HCT116 (cell line): ENCODE data around the gene LSAMP. TPM values are rescaled to one million over a fixed set of nuclear protein-coding genes. Genes with fewer than 3 reads are reported as not detected.

ENCODE experiments used
- ATAC-seq: fragments of 200-7000 bp; cut with Tn5 transposase; 2 replicates; pipeline ENCODE4 v1.9.1; 2020; ENCODE audit warnings: mild to moderate bottlenecking, moderate library complexity
- BruUV-seq: library from RNA; stranded (reverse); fragments of 400-500 nt; replicated peaks from 2 replicates; lab custom pipeline; 2021; lab: Mats Ljungman, UMichigan
- CTCF ChIA-PET: fragments of 300-600 bp; sonication (Branson Sonifier 250); formaldehyde crosslinking; loops from one replicate; lab custom pipeline; 2021; ENCODE audit warnings: antibody characterized with exemption; lab: Charles Lee
- POLR2A ChIA-PET: fragments of 300-600, 350-600 bp; sonication (Branson Sonifier 250); formaldehyde crosslinking; loops from one replicate; lab custom pipeline; 2021; ENCODE audit warnings: antibody characterized with exemption; lab: Charles Lee
- RAD21 ChIA-PET, 2 experiments: fragments of 300-600 bp; sonication (Branson Sonifier 250); formaldehyde crosslinking; loops; one replicate each; lab custom pipeline; 2023; ENCODE audit warnings: low total read pairs in 2 of 2; ENCODE audit not compliant: uncharacterized antibody in 2 of 2, unreplicated experiment in 2 of 2, low non-redundant PET in 1 of 2; lab: Charles Lee
- DNase-seq: peaks from one replicate; pipeline ENCODE4 v3.0.0-alpha.2; 2010; ENCODE audit warnings: low read depth, low spot score
- H2AFZ ChIP-seq: fragments of 200-600 bp; shearing (Covaris generic), sonication (generic); 2 replicates; pipeline ENCODE4 v1.6.1; 2017; ENCODE audit warnings: low read depth, mixed run types, mixed read lengths, antibody characterized with exemption, low read length; ENCODE audit not compliant: poor library complexity, severe bottlenecking
- H3K27ac ChIP-seq: 2 replicates; pipeline ENCODE4 v1.5.1; 2012; ENCODE audit warnings: low read depth, low read length
- H3K27me3 ChIP-seq: fragments of 200-600 bp; sonication (generic); 2 replicates; pipeline ENCODE4 v1.6.1; 2016; ENCODE audit warnings: mixed run types, low read length, mixed read lengths; ENCODE audit not compliant: insufficient read depth
- H3K36me3 ChIP-seq, 2 experiments: fragments of 200-500 bp in 1 of 2; fragments of 200-600 bp in 1 of 2; sonication (Bioruptor generic) in 1 of 2; sonication (generic) in 1 of 2; 2 replicates each; pipeline versions ENCODE4 v1.5.1 to v1.6.1; 2014 to 2016; ENCODE audit warnings: low read length in 2 of 2, inconsistent platforms in 1 of 2, mixed read lengths in 1 of 2, mixed run types in 1 of 2; ENCODE audit not compliant: insufficient read depth in 2 of 2, control insufficient read depth in 1 of 2
- H3K4me1 ChIP-seq, 2 experiments: fragments of 200-600 bp in 1 of 2; sonication (generic) in 1 of 2; 2 replicates each; pipeline versions ENCODE4 v1.5.1 to v1.6.1; 2012 to 2017; ENCODE audit warnings: low read length in 2 of 2, inconsistent platforms in 1 of 2, mild to moderate bottlenecking in 1 of 2, mixed read lengths in 1 of 2, mixed run types in 1 of 2, moderate library complexity in 1 of 2; ENCODE audit not compliant: insufficient read depth in 2 of 2, control insufficient read depth in 1 of 2
- H3K4me2 ChIP-seq: fragments of 200-600 bp; sonication (generic); 2 replicates; pipeline ENCODE4 v1.6.1; 2017; ENCODE audit warnings: mixed run types, low read length, mixed read lengths
- H3K4me3 ChIP-seq, 2 experiments: fragments of 200-600 bp in 1 of 2; sonication (generic) in 1 of 2; replicated peaks in 1 of 2; 2 replicates each; pipeline ENCODE4 v1.5.1; 2011 to 2016; ENCODE audit warnings: low read length in 2 of 2, control low read depth in 1 of 2, low read depth in 1 of 2, mild to moderate bottlenecking in 1 of 2, mixed read lengths in 1 of 2, mixed run types in 1 of 2
- H3K79me2 ChIP-seq: fragments of 200-600 bp; sonication (generic); 2 replicates; pipeline ENCODE4 v1.6.1; 2017; ENCODE audit warnings: mild to moderate bottlenecking, mixed run types, low read length, moderate library complexity, mixed read lengths; ENCODE audit not compliant: insufficient read depth
- H3K9ac ChIP-seq: fragments of 200-600 bp; sonication (generic); 2 replicates; pipeline ENCODE4 v1.6.1; 2016; ENCODE audit warnings: low read length, mixed read lengths
- H3K9me2 ChIP-seq: fragments of 200-600 bp; sonication (generic), shearing (Covaris generic); 2 replicates; pipeline ENCODE4 v1.6.1; 2017; ENCODE audit warnings: mixed run types, mild to moderate bottlenecking, moderate library complexity; ENCODE audit not compliant: insufficient read depth
- H3K9me3 ChIP-seq, 2 experiments: fragments of 200-500 bp in 1 of 2; fragments of 200-600 bp in 1 of 2; sonication (Bioruptor generic) in 1 of 2; sonication (generic) in 1 of 2; 2 replicates each; pipeline ENCODE4 v1.6.1; 2014 to 2017; ENCODE audit warnings: low read length in 2 of 2, mixed read lengths in 2 of 2, inconsistent platforms in 1 of 2, low read depth in 1 of 2, mild to moderate bottlenecking in 1 of 2, mixed run types in 1 of 2, moderate library complexity in 1 of 2; ENCODE audit not compliant: control insufficient read depth in 1 of 2, insufficient read depth in 1 of 2
- H4K20me1 ChIP-seq: fragments of 200-600 bp; sonication (generic), shearing (Covaris generic); 2 replicates; pipeline ENCODE4 v1.6.1; 2017; ENCODE audit warnings: mixed run types, mild to moderate bottlenecking, moderate library complexity; ENCODE audit not compliant: insufficient read depth
- CBX3 ChIP-seq: IDR thresholded peaks from 2 replicates; pipeline ENCODE4 v1.6.1; 2012; ENCODE audit warnings: low read depth
- CEBPB ChIP-seq: IDR thresholded peaks from 2 replicates; pipeline ENCODE4 v1.6.1; 2012; ENCODE audit warnings: low read depth
- EGR1 ChIP-seq: IDR thresholded peaks from 2 replicates; pipeline ENCODE4 v1.6.1; 2012; ENCODE audit warnings: low read depth
- ELF1 ChIP-seq: IDR thresholded peaks from 2 replicates; pipeline ENCODE4 v1.6.1; 2012; ENCODE audit warnings: low read depth, borderline replicate concordance
- EZH2 ChIP-seq: fragments of 200-600 bp; sonication (generic); IDR thresholded peaks from 2 replicates; pipeline ENCODE4 v1.6.1; 2017; ENCODE audit warnings: antibody characterized with exemption, mixed run types
- FOSL1 ChIP-seq: IDR thresholded peaks from 2 replicates; pipeline ENCODE4 v1.6.1; 2012; ENCODE audit warnings: low read depth
- POLR2A ChIP-seq: IDR thresholded peaks from 2 replicates; pipeline ENCODE4 v1.7.0; 2011; ENCODE audit warnings: borderline replicate concordance; ENCODE audit not compliant: insufficient read depth, insufficient read length; ENCODE audit errors: extremely low read depth
- POLR2AphosphoS5 ChIP-seq: IDR thresholded peaks from 2 replicates; pipeline ENCODE4 v1.6.1; 2011; ENCODE audit warnings: mild to moderate bottlenecking, low read depth, low read length, moderate library complexity
- RAD21 ChIP-seq: IDR thresholded peaks from 2 replicates; pipeline ENCODE4 v1.6.1; 2012; ENCODE audit warnings: low read depth, mild to moderate bottlenecking
- SP1 ChIP-seq: IDR thresholded peaks from 2 replicates; pipeline ENCODE4 v1.6.1; 2012; ENCODE audit warnings: low read depth
- SRF ChIP-seq: IDR thresholded peaks from 2 replicates; pipeline ENCODE4 v1.6.1; 2012; ENCODE audit warnings: low read depth
- YY1 ChIP-seq: IDR thresholded peaks from 2 replicates; pipeline ENCODE4 v1.6.1; 2011; ENCODE audit warnings: low read length, low read depth, moderate library complexity, mild to moderate bottlenecking; ENCODE audit not compliant: insufficient replicate concordance; ENCODE audit errors: extremely low read depth
- ZNF274 ChIP-seq: fragments of 200-500 bp; sonication (Bioruptor generic); IDR thresholded peaks from 2 replicates; pipeline ENCODE4 v1.6.1; 2014; ENCODE audit warnings: mild to moderate bottlenecking, low read depth, low read length, inconsistent platforms
- intact Hi-C: fragments of 100-400 bp; cut with micrococcal nuclease; formaldehyde crosslinking; loops from 2 replicates; pipeline ENCODE4 v1.10.0; 2022
- total RNA-seq: library from RNA; stranded (reverse); gene quantifications from one replicate; pipeline ENCODE4 v1.2.1, GENCODE V29; 2021; ENCODE audit not compliant: unreplicated experiment
- TF ChIP-seq, protein P1 (sequence below): IDR thresholded peaks from 2 replicates; pipeline ENCODE4 v1.6.1; 2012
- TF ChIP-seq, protein P2 (sequence below): IDR thresholded peaks from 2 replicates; pipeline ENCODE4 v1.6.1; 2011; ENCODE audit warnings: mild to moderate bottlenecking, low read length, moderate library complexity; ENCODE audit not compliant: insufficient replicate concordance; ENCODE audit errors: extremely low read depth
- TF ChIP-seq, protein P3 (sequence below): IDR thresholded peaks from 2 replicates; pipeline ENCODE4 v1.6.1; 2012; ENCODE audit warnings: low read depth
- TF ChIP-seq, protein P4 (sequence below): IDR thresholded peaks from 2 replicates; pipeline ENCODE4 v1.6.1; 2012
- TF ChIP-seq, protein P5 (sequence below), 3 experiments: fragments of 200-600 bp in 1 of 3; sonication (generic) in 1 of 3; IDR thresholded peaks in 2 of 3; conservative IDR thresholded peaks in 1 of 3; 2 replicates each; pipeline ENCODE4 v1.5.1; 2012 to 2017; ENCODE audit warnings: low read depth in 2 of 3, low read length in 2 of 3, antibody characterized with exemption in 1 of 3, borderline replicate concordance in 1 of 3, control low read depth in 1 of 3, mild to moderate bottlenecking in 1 of 3, mixed read lengths in 1 of 3, mixed run types in 1 of 3, moderate library complexity in 1 of 3; ENCODE audit not compliant: insufficient read depth in 1 of 3

LSAMP gene
- total RNA-seq, 1 experiment from 2014 or later, result 0.25 TPM

DNA sequence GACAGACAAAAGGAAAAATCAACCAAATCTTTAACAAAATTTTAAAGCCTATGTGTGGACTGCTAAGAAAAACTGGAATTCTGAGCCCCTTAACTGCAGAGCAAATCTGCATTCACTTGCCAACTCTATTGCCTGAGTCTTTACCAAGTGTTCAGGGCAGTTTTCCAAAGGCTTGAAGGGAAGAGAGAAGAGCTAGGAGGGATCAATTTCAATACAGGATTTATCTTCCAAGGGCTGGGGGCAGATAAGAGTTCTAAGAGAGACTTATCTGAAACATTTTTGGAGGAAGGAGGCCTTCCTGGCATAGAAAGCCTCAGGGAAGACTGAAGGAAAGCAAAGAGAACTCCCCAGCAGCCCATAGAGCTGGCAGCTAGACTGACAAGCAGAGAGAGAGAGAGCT lies 31.4 kb upstream of the LSAMP start (continued):
- TF ChIP-seq, protein P1, sequence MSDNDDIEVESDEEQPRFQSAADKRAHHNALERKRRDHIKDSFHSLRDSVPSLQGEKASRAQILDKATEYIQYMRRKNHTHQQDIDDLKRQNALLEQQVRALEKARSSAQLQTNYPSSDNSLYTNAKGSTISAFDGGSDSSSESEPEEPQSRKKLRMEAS, result no peak
- TF ChIP-seq CEBPB, result no peak
- TF ChIP-seq FOSL1, result no peak
- TF ChIP-seq, protein P2, sequence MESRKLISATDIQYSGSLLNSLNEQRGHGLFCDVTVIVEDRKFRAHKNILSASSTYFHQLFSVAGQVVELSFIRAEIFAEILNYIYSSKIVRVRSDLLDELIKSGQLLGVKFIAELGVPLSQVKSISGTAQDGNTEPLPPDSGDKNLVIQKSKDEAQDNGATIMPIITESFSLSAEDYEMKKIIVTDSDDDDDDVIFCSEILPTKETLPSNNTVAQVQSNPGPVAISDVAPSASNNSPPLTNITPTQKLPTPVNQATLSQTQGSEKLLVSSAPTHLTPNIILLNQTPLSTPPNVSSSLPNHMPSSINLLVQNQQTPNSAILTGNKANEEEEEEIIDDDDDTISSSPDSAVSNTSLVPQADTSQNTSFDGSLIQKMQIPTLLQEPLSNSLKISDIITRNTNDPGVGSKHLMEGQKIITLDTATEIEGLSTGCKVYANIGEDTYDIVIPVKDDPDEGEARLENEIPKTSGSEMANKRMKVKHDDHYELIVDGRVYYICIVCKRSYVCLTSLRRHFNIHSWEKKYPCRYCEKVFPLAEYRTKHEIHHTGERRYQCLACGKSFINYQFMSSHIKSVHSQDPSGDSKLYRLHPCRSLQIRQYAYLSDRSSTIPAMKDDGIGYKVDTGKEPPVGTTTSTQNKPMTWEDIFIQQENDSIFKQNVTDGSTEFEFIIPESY, result no peak
- TF ChIP-seq ELF1, result no peak
- TF ChIP-seq POLR2AphosphoS5, result no peak
- no peak for TF ChIP-seq ZNF274
- no peak for TF ChIP-seq POLR2A
- no peak for TF ChIP-seq EZH2

DNA sequence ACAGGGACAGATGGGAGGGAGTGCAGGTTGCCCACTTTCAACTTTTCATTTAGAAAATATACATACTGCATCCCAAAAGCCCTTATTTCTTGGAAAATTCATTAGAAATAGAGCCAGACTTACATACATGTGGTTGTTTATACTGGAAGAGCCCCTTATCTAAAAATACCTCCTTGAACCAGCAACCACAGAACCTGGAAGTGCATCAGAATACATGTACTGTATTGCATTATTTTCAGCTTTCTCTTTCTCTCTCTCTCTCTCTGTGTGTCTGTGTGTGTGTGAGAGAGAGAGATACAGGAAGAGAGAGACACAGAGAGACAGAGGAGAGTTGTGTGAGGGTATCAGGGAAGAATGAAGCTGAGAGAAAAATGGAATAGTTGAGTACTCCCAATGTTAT lies 29.5 kb upstream of the LSAMP start:
- BruUV-seq, result no TSS peak
- no peak for ATAC-seq
- intact Hi-C loops, result no loop called here

More for the DNA sequence above, 29.5 kb upstream of the LSAMP start:
- Histone ChIP-seq H3K9ac (no peak overlapping the region), H3K4me1 (no peaks in the 10 kb centered on the region), H4K20me1 (no peaks in the 10 kb centered on the region), H3K36me3 (no peaks in the 10 kb centered on the region), H3K4me3 (no peak overlapping the region), H3K4me2 (no peak overlapping the region), H3K79me2 (no peaks in the 10 kb centered on the region), H3K27me3 (no peaks in the 10 kb centered on the region), H2AFZ (no peak overlapping the region), H3K27ac (no peak overlapping the region), H3K9me3 (peaks cover 0 to 3% of the 10 kb centered on the region in 2 experiments; a peak in 1 of 4 replicates), H3K9me2 (no peaks in the 10 kb centered on the region)
- ChIA-PET RAD21 (no interaction called here), POLR2A (no interaction called here), CTCF (no interaction called here)
- no peak for TF ChIP-seq POLR2AphosphoS5
- TF ChIP-seq, protein P3, sequence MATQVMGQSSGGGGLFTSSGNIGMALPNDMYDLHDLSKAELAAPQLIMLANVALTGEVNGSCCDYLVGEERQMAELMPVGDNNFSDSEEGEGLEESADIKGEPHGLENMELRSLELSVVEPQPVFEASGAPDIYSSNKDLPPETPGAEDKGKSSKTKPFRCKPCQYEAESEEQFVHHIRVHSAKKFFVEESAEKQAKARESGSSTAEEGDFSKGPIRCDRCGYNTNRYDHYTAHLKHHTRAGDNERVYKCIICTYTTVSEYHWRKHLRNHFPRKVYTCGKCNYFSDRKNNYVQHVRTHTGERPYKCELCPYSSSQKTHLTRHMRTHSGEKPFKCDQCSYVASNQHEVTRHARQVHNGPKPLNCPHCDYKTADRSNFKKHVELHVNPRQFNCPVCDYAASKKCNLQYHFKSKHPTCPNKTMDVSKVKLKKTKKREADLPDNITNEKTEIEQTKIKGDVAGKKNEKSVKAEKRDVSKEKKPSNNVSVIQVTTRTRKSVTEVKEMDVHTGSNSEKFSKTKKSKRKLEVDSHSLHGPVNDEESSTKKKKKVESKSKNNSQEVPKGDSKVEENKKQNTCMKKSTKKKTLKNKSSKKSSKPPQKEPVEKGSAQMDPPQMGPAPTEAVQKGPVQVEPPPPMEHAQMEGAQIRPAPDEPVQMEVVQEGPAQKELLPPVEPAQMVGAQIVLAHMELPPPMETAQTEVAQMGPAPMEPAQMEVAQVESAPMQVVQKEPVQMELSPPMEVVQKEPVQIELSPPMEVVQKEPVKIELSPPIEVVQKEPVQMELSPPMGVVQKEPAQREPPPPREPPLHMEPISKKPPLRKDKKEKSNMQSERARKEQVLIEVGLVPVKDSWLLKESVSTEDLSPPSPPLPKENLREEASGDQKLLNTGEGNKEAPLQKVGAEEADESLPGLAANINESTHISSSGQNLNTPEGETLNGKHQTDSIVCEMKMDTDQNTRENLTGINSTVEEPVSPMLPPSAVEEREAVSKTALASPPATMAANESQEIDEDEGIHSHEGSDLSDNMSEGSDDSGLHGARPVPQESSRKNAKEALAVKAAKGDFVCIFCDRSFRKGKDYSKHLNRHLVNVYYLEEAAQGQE, result no peak
- TF ChIP-seq YY1, result no peak
- TF ChIP-seq SRF, result no peak
- no peak for TF ChIP-seq ZNF274
- TF ChIP-seq CBX3, result no peak
- TF ChIP-seq, protein P4, sequence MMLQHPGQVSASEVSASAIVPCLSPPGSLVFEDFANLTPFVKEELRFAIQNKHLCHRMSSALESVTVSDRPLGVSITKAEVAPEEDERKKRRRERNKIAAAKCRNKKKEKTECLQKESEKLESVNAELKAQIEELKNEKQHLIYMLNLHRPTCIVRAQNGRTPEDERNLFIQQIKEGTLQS, result no peak
- TF ChIP-seq, protein P5, sequence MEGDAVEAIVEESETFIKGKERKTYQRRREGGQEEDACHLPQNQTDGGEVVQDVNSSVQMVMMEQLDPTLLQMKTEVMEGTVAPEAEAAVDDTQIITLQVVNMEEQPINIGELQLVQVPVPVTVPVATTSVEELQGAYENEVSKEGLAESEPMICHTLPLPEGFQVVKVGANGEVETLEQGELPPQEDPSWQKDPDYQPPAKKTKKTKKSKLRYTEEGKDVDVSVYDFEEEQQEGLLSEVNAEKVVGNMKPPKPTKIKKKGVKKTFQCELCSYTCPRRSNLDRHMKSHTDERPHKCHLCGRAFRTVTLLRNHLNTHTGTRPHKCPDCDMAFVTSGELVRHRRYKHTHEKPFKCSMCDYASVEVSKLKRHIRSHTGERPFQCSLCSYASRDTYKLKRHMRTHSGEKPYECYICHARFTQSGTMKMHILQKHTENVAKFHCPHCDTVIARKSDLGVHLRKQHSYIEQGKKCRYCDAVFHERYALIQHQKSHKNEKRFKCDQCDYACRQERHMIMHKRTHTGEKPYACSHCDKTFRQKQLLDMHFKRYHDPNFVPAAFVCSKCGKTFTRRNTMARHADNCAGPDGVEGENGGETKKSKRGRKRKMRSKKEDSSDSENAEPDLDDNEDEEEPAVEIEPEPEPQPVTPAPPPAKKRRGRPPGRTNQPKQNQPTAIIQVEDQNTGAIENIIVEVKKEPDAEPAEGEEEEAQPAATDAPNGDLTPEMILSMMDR (IDR thresholded peaks at IDR 0.05 in 2 of 3, conservative IDR thresholded peaks at IDR 0.05 in 1 of 3; ENCODE audit: borderline replicate concordance in 1 of 3, insufficient read depth in 1 of 3, low read depth in 2 of 3, low read length in 2 of 3), result no peak
- TF ChIP-seq SP1, result no peak
- no peak for TF ChIP-seq EGR1
- TF ChIP-seq, protein P1, result no peak
- TF ChIP-seq EZH2, result no peak
- TF ChIP-seq CEBPB, result no peak
- no peak for TF ChIP-seq RAD21
- DNase-seq, result no peak
